ENCODE measurements around the gene SENP1.

Gene SENP1

DNA sequence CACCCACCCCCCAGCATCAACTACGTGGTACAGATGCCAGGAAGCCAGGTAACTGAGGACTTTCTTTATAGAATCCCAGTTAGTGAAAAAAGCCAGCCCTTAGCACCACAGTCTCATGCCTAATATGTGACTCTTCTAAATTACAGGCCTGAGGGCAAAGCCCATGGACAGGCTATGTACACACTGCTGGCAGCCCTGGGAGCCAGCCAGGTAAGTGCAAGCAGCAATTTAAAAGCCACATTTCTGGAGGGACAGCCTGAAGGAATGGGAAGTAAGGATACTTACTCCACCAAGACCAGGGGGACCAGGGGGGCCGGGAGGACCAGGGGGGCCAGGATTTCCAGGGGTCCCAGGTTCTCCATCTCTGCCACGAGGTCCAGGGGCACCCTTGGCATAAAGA, 108.6 kb downstream of the SENP1 start:
- no peaks in the 10 kb centered on the region for H3K9me3 ChIP-seq (ENCODE audit: control insufficient read depth in 5 of 5, low read length in 5 of 5)
- H3K9ac ChIP-seq (ENCODE audit: low read length in 5 of 5) = no peak overlapping the region
- H3K27me3 ChIP-seq (ENCODE audit: control insufficient read depth in 5 of 5, insufficient read depth in 4 of 5, low read length in 5 of 5) = peaks cover 10 to 41% (median 19%) of the 10 kb centered on the region in 5 donors
- no peak overlapping the region for H3K27ac ChIP-seq (ENCODE audit: low read depth, low read length)
- H3K36me3 ChIP-seq (ENCODE audit: control insufficient read depth in 5 of 5, insufficient read depth in 5 of 5, low read length in 5 of 5) = no peaks in the 10 kb centered on the region
- H3K4me3 ChIP-seq (ENCODE audit: low read depth in 1 of 5, low read length in 5 of 5) = no peak overlapping the region
- H3K4me1 ChIP-seq (ENCODE audit: control insufficient read depth in 5 of 5, insufficient read depth in 5 of 5, low read length in 5 of 5) = peaks cover 3 to 25% (median 22%) of the 10 kb centered on the region in 5 donors

DNA sequence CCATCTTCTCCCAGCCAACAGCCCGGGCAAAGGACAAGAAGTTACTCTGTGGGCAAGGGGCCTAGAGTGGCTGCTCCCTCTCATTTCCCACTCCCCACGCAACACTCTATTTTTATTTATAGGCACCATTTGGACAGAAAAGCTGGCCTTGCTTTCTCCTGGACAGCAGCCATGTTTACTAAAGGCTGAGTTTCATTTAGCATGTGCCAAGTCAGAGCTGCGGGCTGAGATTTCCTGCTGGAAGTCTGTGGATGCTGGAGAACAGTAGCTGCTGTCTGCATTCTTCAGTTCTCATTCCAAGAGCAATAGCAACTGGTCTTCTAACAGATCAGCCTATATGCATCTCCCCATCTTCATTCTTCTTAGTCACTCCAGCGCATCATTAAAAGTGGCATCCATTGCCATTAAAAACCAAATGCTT, 109.9 kb downstream of the SENP1 start:
- peaks cover 0 to 12% (median 9%) of the 10 kb centered on the region in 5 donors for H3K4me1 ChIP-seq (ENCODE audit: control insufficient read depth in 5 of 5, insufficient read depth in 5 of 5, low read length in 5 of 5)
- no peak overlapping the region for H3K4me3 ChIP-seq (ENCODE audit: low read depth in 1 of 5, low read length in 5 of 5)
- peaks cover 3 to 34% (median 13%) of the 10 kb centered on the region in 5 donors for H3K27me3 ChIP-seq (ENCODE audit: control insufficient read depth in 5 of 5, insufficient read depth in 4 of 5, low read length in 5 of 5)

DNA sequence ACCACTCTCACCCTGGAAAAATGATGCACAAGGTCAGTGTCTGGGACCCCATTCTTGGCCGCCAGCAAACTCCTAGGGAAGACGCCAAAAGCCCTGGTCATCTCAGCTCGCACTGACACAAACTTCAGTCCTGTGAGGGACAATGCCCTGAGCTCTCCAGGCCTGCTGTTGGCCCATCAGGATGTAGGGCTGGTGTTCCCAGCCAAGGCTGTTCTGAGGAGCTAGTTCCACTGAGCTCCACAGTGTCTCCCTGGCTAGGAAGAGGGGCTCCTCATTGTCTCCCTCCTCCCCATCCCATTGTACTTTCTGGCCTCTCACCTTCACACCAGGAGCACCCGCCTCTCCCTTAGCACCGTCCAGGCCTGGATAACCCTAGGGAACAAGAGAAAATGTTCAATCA, 112.4 kb downstream of the SENP1 start:
- Histone ChIP-seq H3K27me3 (ENCODE audit: control insufficient read depth in 5 of 5, insufficient read depth in 4 of 5, low read length in 5 of 5) (peaks cover under 1 to 12% (median 5%) of the 10 kb centered on the region in 5 donors), H3K9me3 (ENCODE audit: control insufficient read depth in 5 of 5, low read length in 5 of 5) (no peaks in the 10 kb centered on the region), H3K36me3 (ENCODE audit: control insufficient read depth in 5 of 5, insufficient read depth in 5 of 5, low read length in 5 of 5) (no peaks in the 10 kb centered on the region), H3K27ac (ENCODE audit: low read depth, low read length) (no peak overlapping the region), H3K4me1 (ENCODE audit: control insufficient read depth in 5 of 5, insufficient read depth in 5 of 5, low read length in 5 of 5) (peaks cover 0 to 9% (median 7%) of the 10 kb centered on the region in 5 donors), H3K9ac (ENCODE audit: low read length in 5 of 5) (no peak overlapping the region), H3K4me3 (ENCODE audit: low read depth in 1 of 5, low read length in 5 of 5) (no peak overlapping the region)

More for the DNA sequence above, 109.9 kb downstream of the SENP1 start:
- no peak overlapping the region for H3K27ac ChIP-seq (ENCODE audit: low read depth, low read length)
- H3K36me3 ChIP-seq (ENCODE audit: control insufficient read depth in 5 of 5, insufficient read depth in 5 of 5, low read length in 5 of 5) = no peaks in the 10 kb centered on the region
- H3K9ac ChIP-seq (ENCODE audit: low read length in 5 of 5) = no peak overlapping the region
- no peaks in the 10 kb centered on the region for H3K9me3 ChIP-seq (ENCODE audit: control insufficient read depth in 5 of 5, low read length in 5 of 5)

Measured in subcutaneous abdominal adipose tissue (tissue), 5 donors.